K562 (cell line): ENCODE data around the gene CNGA3.

Experiments used
- ASH1L ChIP-seq: fragments of 450-650 bp; IDR thresholded peaks from 2 replicates; pipeline ENCODE4 v1.6.1; 2018; ENCODE audit warnings: borderline replicate concordance, mild to moderate bottlenecking, low read depth; ENCODE audit not compliant: partially characterized antibody
- ETV5 ChIP-seq: sonication (generic); formaldehyde crosslinking; IDR thresholded peaks from 2 replicates; pipeline ENCODE4 v1.4.0; 2020; ENCODE audit warnings: low read depth, mild to moderate bottlenecking, missing genetic modification reagents
- JUN ChIP-seq, 2 experiments: sonication (generic) in 1 of 2; formaldehyde crosslinking in 1 of 2; IDR thresholded peaks; 2 replicates each; pipeline versions ENCODE4 v1.6.1 to v1.8.0; 2012 to 2022; ENCODE audit warnings: borderline replicate concordance in 2 of 2, mild to moderate bottlenecking in 2 of 2, improper control_type of control experiment in 1 of 2, low read depth in 1 of 2, low read length in 1 of 2, missing genetic modification reagents in 1 of 2
- NBN ChIP-seq: fragments of 450-650 bp; IDR thresholded peaks from 2 replicates; pipeline ENCODE4 v1.6.1; 2016; ENCODE audit warnings: low read depth, mild to moderate bottlenecking
- RAD21 ChIP-seq, 2 experiments: fragments of 250-450 bp in 1 of 2; fragments of 450-650 bp in 1 of 2; sonication (Bioruptor Pico) in 1 of 2; formaldehyde crosslinking in 1 of 2; IDR thresholded peaks in 1 of 2; conservative IDR thresholded peaks in 1 of 2; 2 replicates each; pipeline versions ENCODE4 v1.4.0 to v1.8.0; 2020 to 2022; ENCODE audit warnings: mild to moderate bottlenecking in 2 of 2, moderate library complexity in 1 of 2
- SRSF7 ChIP-seq: fragments of 200-400 bp; formaldehyde crosslinking; optimal IDR thresholded peaks from 2 replicates; pipeline ENCODE3; 2017; ENCODE audit warnings: mild to moderate bottlenecking, low read depth, low read length
- YBX1 ChIP-seq: fragments of 450-650 bp; IDR thresholded peaks from 2 replicates; pipeline ENCODE4 v1.7.1; 2016; ENCODE audit warnings: mild to moderate bottlenecking
- ZBTB7A ChIP-seq: IDR thresholded peaks from 2 replicates; pipeline ENCODE4 v1.6.1; 2011; ENCODE audit warnings: low read depth, mild to moderate bottlenecking, low read length, moderate library complexity, borderline replicate concordance; ENCODE audit not compliant: control insufficient read depth
- TF ChIP-seq, protein P1 (sequence below): sonication (generic); formaldehyde crosslinking; IDR thresholded peaks from 2 replicates; pipeline ENCODE4 v1.9.0; 2022; ENCODE audit warnings: mild to moderate bottlenecking, missing genetic modification reagents
- TF ChIP-seq, protein P2 (sequence below): sonication (generic); formaldehyde crosslinking; IDR thresholded peaks from 2 replicates; pipeline ENCODE4 v1.8.0; 2022; ENCODE audit warnings: missing genetic modification reagents, mild to moderate bottlenecking, moderate library complexity, borderline replicate concordance
- TF ChIP-seq, protein P3 (sequence below): fragments of 450-650 bp; IDR thresholded peaks from 2 replicates; pipeline ENCODE4 v1.6.1; 2016; ENCODE audit warnings: mild to moderate bottlenecking
- TF ChIP-seq, protein P4 (sequence below), 3 experiments: IDR thresholded peaks in 2 of 3; conservative IDR thresholded peaks in 1 of 3; 2 replicates each; pipeline ENCODE4 v1.5.1; 2011 to 2012; ENCODE audit warnings: low read length in 3 of 3, mild to moderate bottlenecking in 3 of 3, control low read depth in 2 of 3, improper control_type of control experiment in 1 of 3, inconsistent platforms in 1 of 3, low read depth in 1 of 3, mixed read lengths in 1 of 3, moderate library complexity in 1 of 3; ENCODE audit not compliant: insufficient read depth in 2 of 3
- TF ChIP-seq, protein P5 (sequence below): sonication (generic); formaldehyde crosslinking; IDR thresholded peaks from 2 replicates; pipeline ENCODE4 v1.8.0; 2022; ENCODE audit warnings: mild to moderate bottlenecking, missing genetic modification reagents
- TF ChIP-seq, protein P6 (sequence below), 2 experiments: fragments of 450-650 bp; formaldehyde crosslinking in 1 of 2; IDR thresholded peaks; 2 replicates each; pipeline versions ENCODE4 v1.4.0 to v1.6.1; 2014 to 2020; ENCODE audit warnings: mild to moderate bottlenecking in 2 of 2, borderline replicate concordance in 1 of 2, low read depth in 1 of 2

DNA sequence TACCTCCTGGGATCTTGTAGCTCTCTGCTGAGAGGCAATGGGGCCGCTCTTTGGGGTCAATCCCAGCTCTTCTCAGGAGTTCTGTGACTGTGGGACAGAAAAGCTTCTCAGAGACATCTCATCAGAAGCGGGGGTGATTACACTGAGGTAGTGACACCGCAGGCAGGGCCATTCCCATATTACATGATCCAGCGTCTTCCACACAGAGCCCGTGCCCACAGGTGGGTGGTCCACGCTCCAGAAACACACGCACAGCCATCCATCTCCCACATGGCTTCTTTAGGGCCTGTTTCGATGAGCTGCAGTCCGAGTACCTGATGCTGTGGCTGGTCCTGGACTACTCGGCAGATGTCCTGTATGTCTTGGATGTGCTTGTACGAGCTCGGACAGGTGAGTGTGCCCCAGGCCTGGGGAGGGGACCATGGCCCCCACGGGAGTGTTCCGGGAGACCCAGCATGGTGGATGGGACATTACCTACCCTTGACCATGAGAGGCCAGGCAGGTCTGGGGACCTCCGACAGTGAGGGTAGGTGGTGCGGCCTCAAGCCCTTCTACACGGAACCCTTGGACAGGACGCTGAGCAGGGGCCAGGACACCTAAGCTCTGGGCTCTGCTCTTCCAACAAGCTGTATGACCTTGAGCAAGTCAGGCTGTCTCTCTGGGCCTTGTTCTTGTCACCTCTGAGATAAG lies 45.5 kb downstream of the CNGA3 start:
- TF ChIP-seq YBX1 (no peak), JUN (IDR thresholded peaks at IDR 0.05; ENCODE audit: borderline replicate concordance, low read depth, low read length) (no peak), JUN (CRISPR knock-in tag; IDR thresholded peaks at IDR 0.05; ENCODE audit: borderline replicate concordance) (no peak), SRSF7 (no peak), RAD21 (CRISPR knock-in tag; conservative IDR thresholded peaks at IDR 0.05 in 1 of 2, IDR thresholded peaks at IDR 0.05 in 1 of 2) (no peak), NBN (no peak), ZBTB7A (no peak), ETV5 (CRISPR knock-in tag) (no peak), ASH1L (no peak)
- TF ChIP-seq, protein P1, sequence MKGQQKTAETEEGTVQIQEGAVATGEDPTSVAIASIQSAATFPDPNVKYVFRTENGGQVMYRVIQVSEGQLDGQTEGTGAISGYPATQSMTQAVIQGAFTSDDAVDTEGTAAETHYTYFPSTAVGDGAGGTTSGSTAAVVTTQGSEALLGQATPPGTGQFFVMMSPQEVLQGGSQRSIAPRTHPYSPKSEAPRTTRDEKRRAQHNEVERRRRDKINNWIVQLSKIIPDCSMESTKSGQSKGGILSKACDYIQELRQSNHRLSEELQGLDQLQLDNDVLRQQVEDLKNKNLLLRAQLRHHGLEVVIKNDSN (CRISPR knock-in tag) = no peak
- TF ChIP-seq, protein P2, sequence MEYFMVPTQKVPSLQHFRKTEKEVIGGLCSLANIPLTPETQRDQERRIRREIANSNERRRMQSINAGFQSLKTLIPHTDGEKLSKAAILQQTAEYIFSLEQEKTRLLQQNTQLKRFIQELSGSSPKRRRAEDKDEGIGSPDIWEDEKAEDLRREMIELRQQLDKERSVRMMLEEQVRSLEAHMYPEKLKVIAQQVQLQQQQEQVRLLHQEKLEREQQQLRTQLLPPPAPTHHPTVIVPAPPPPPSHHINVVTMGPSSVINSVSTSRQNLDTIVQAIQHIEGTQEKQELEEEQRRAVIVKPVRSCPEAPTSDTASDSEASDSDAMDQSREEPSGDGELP = no peak
- TF ChIP-seq, protein P3, sequence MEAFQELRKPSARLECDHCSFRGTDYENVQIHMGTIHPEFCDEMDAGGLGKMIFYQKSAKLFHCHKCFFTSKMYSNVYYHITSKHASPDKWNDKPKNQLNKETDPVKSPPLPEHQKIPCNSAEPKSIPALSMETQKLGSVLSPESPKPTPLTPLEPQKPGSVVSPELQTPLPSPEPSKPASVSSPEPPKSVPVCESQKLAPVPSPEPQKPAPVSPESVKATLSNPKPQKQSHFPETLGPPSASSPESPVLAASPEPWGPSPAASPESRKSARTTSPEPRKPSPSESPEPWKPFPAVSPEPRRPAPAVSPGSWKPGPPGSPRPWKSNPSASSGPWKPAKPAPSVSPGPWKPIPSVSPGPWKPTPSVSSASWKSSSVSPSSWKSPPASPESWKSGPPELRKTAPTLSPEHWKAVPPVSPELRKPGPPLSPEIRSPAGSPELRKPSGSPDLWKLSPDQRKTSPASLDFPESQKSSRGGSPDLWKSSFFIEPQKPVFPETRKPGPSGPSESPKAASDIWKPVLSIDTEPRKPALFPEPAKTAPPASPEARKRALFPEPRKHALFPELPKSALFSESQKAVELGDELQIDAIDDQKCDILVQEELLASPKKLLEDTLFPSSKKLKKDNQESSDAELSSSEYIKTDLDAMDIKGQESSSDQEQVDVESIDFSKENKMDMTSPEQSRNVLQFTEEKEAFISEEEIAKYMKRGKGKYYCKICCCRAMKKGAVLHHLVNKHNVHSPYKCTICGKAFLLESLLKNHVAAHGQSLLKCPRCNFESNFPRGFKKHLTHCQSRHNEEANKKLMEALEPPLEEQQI = no peak
- TF ChIP-seq, protein P4, sequence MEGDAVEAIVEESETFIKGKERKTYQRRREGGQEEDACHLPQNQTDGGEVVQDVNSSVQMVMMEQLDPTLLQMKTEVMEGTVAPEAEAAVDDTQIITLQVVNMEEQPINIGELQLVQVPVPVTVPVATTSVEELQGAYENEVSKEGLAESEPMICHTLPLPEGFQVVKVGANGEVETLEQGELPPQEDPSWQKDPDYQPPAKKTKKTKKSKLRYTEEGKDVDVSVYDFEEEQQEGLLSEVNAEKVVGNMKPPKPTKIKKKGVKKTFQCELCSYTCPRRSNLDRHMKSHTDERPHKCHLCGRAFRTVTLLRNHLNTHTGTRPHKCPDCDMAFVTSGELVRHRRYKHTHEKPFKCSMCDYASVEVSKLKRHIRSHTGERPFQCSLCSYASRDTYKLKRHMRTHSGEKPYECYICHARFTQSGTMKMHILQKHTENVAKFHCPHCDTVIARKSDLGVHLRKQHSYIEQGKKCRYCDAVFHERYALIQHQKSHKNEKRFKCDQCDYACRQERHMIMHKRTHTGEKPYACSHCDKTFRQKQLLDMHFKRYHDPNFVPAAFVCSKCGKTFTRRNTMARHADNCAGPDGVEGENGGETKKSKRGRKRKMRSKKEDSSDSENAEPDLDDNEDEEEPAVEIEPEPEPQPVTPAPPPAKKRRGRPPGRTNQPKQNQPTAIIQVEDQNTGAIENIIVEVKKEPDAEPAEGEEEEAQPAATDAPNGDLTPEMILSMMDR (IDR thresholded peaks at IDR 0.05 in 2 of 3, conservative IDR thresholded peaks at IDR 0.05 in 1 of 3; ENCODE audit: insufficient read depth in 2 of 3, low read depth in 1 of 3, low read length in 3 of 3) = no peak
- TF ChIP-seq, protein P5, sequence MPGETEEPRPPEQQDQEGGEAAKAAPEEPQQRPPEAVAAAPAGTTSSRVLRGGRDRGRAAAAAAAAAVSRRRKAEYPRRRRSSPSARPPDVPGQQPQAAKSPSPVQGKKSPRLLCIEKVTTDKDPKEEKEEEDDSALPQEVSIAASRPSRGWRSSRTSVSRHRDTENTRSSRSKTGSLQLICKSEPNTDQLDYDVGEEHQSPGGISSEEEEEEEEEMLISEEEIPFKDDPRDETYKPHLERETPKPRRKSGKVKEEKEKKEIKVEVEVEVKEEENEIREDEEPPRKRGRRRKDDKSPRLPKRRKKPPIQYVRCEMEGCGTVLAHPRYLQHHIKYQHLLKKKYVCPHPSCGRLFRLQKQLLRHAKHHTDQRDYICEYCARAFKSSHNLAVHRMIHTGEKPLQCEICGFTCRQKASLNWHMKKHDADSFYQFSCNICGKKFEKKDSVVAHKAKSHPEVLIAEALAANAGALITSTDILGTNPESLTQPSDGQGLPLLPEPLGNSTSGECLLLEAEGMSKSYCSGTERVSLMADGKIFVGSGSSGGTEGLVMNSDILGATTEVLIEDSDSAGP (CRISPR knock-in tag) = no peak
- TF ChIP-seq, protein P6, sequence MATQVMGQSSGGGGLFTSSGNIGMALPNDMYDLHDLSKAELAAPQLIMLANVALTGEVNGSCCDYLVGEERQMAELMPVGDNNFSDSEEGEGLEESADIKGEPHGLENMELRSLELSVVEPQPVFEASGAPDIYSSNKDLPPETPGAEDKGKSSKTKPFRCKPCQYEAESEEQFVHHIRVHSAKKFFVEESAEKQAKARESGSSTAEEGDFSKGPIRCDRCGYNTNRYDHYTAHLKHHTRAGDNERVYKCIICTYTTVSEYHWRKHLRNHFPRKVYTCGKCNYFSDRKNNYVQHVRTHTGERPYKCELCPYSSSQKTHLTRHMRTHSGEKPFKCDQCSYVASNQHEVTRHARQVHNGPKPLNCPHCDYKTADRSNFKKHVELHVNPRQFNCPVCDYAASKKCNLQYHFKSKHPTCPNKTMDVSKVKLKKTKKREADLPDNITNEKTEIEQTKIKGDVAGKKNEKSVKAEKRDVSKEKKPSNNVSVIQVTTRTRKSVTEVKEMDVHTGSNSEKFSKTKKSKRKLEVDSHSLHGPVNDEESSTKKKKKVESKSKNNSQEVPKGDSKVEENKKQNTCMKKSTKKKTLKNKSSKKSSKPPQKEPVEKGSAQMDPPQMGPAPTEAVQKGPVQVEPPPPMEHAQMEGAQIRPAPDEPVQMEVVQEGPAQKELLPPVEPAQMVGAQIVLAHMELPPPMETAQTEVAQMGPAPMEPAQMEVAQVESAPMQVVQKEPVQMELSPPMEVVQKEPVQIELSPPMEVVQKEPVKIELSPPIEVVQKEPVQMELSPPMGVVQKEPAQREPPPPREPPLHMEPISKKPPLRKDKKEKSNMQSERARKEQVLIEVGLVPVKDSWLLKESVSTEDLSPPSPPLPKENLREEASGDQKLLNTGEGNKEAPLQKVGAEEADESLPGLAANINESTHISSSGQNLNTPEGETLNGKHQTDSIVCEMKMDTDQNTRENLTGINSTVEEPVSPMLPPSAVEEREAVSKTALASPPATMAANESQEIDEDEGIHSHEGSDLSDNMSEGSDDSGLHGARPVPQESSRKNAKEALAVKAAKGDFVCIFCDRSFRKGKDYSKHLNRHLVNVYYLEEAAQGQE (IDR thresholded peaks at IDR 0.05; ENCODE audit: borderline replicate concordance) = no peak
- TF ChIP-seq, protein P6 (CRISPR knock-in tag; IDR thresholded peaks at IDR 0.05; ENCODE audit: low read depth) = no peak
